AML-193 (cell line): ENCODE data around the gene MFSD11.
"Not testable (repeated sequence)": the region's sequence is repeated elsewhere in the genome, so short reads cannot be mapped to it uniquely, and the experiment has no call there.

Source experiments
- DNase-seq, 2 experiments: peaks; one replicate each; lab custom pipeline; 2025; lab: John Stamatoyannopoulos, UW

Gene MFSD11

DNA sequence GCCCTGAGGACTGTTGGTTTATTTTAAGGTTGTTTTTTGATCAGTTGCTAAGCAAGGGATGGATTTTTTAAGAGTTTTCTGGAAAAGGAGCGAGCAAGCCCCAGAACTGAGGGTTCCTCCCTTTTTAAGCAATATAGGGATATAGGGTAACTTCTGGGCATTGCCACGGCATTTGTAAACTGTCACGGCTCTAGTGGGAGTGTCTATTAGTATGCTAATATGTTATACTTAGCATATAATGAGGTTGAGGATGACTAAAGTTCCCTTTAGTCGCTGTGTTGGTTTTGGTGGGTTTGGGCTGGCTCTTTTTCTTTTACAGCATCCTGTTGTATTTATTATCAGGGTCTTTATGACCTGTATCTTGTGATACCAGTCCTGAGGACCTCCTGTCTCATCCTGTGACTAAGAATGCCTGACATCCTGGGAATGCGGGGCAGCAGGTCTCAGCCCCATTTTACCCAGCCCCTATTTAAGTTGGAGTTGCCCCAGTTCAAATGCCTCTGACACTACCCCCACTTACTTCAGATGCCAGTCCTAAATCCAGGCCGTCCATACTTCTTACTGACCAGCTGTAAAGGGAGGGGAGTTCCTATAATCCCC, 59.4 kb downstream of the MFSD11 start:
- no peak for DNase-seq

DNA sequence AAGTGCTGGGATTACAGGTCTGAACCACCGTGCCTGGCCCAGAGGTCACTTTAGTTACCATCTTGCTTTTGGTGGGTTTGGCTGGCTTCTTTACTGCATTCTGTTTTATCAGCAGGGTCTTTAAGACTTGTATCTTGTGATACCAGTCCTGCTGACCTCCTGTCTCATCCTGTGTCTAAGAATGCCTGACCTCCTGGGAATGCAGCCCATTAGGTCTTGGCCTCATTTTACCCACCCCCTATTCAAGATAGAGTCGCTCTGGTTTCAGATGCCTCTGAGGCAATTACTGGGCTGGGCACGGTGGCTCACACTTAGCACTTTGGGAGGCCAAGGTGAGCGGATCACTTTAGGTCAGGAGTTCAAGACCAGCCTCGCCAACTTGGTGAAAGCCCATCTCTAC, 63.8 kb downstream of the MFSD11 start:
- no peak for DNase-seq

DNA sequence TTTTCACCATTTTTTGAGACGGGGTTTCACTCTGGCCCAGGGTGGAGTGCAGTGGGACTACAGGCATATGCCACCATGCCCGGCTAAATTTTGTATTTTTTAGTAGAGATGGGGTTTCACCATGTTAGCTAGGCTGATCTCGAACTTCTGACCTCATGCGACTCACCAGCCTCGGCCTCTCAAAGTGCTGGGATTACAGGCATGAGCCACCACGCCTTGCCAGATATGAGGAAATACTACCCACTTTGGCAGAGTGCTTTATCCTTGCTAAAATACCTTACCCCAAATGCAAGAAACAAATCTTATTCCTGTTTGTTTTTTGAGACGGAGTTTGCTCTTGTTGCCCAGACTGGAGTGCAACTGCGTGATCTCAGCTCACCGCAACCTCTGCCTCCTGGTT, 67.4 kb downstream of the MFSD11 start:
- no peak for DNase-seq

DNA sequence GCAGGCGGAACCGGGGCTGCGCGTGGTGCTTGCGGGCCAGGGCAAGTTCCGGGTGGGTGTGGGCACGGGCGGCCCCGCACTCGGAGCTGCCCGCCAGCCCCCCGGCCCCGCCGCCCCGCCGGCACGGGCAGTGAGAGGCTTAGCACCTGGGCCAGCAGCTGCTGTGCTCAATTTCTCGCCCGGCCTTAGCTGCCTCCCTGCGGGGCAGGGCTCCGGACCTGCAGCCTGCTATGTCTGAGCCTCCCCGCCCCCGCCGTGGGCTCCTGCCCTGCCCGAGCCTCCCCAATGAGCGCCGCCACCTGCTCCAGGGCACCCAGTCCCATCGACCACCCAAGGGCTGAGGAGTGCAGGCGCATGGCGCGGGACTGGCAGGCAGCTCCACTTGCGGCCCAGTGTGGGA, 68.2 kb downstream of the MFSD11 start:
- not testable (repeated sequence) for DNase-seq

DNA sequence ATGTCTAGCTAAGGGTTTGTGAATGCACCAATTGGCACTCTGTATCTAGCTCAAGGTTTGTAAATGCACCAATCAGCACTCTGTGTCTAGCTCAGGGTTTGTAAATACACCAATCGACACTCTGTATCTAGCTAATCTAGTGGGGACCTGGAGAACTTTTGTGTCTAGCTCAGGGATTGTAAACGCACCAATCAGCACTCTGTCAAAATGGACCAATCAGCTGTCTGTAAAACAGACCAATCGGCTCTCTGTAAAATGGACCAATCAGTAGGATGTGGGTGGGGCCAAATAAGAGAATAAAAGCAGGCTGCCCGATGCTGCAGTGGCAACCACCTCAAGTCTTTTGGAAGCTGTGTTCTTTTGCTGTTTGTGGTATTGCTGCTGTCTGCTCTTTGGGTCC, 68.8 kb downstream of the MFSD11 start:
- DNase-seq: not testable (repeated sequence)

DNA sequence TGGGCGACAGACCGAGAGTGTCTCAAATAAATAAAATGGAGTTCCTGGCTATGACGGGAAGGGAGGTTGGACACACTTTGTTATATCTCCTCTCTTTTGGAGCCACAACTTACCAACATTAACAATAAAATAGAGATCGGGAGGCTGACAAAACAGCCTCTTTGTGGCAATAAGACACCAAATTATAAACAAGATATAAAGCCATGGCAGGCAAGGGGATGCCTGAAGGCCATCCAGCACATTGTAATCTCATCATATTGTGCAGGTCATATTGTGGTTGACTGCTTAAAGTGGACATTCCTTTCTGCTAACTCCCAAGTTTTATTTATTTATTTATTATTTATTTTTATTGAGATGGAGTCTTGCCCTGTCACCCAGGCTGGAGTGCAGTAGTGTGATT, 70.4 kb downstream of the MFSD11 start:
- no peak for DNase-seq

DNA sequence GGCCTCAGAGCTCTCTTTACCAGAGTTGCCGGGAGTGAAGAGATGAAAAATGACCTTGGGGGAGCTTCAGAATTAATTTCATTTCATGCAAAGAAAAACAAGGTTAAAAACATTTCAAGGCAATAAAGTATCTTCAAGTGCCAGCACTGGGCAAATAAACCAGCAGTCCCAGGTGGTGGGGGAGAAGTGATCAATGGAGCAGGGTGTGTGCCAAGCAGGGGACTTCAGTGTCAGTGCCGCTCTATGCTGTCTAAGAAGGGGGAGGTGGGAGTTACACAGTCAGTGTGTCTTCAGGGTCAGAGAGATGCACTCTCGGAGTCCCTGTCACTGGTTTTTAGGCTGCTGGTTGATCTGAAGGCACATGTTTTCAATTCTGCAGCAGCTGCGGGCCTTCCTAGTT, 73.0 kb downstream of the MFSD11 start:
- DNase-seq: no peak

DNA sequence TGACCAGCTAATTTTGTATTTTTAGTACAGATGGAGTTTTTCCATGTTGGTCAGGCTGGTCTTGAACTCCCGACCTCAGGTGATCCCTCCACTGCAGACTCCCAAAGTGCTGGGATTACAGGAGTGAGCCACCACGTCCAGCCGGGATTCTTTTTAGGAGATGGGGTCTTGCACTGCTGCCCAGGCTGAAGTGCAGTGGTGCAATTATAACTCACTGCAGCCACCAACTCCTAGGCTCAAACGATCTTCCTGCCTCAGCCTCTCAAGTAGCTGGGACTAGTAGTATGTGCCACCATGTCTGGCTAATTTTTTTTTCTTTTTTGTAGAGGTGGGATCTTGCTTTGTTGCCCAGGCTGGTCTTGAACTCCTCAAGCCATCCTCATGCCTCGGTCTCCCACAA, 73.9 kb downstream of the MFSD11 start:
- no peak for DNase-seq

DNA sequence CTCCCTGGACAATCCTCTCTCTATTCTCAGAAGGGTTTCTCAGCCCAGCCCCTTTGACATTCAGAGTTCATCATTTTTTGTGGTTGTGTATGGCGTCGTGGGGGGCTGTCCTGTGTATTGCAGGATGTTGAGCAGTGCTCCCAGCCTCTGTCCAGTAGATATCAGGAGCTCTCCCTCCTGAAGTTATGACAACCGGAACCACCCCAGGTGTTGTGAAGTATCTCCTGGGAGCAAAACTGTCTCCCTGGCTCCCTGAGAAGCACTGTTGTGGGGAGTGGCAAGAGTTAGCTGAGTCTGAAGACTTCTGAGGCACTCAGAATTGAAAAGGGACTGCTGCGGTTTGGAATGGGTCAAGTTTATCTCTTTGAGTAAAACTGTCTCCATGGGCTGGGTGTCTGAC, 74.3 kb downstream of the MFSD11 start:
- DNase-seq: no peak

DNA sequence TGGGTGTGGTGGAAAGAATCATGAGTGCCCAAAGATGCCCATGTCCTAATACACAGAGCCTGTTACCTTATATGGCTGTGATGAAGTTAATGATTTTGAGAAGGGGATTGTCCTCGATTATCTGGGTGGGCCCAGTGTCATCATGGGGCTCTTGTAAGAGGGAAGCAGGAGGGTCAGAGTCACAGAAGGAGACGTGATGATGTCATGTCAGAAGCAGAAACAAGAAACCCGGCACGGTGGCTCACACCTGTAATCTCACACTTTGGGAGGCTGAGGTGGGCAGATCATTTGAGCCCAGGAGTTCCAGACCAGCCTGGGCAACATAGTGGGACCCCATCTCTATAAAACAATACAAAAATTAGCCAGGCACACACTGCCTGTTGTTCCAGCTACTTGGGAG, 75.0 kb downstream of the MFSD11 start:
- no peak for DNase-seq

DNA sequence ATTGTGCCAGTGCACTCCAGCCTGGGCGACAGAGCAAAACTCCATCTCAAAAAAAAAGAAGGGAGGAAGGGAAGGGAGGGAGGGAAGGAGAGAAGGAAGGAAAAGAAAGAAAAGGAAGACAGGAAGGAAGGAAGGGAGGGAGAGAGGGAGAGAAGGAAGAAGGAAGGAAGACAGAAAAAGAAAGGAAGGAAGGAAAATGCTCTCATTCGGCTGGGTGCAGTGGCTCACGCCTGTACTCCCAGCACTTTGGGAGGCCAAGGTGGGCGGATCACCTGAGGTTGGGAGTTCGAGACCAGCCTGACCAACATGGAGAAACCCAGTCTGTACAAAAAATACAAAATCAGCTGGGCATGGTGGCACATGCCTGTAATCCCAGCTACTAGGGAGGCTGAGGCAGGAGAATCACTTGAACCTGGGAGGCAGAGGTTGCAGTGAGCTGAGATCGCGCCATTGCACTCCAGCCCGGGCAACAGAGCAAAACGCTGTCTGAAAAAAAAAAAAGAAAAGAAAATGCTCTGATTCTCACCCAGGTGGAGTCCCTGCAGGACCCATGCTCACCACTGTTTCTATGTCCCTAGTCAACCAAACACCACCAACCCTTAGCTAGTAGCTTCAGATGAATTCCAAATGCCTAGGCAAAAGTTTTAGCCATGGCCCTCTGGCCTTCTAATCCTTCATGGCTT, 78.1 kb downstream of the MFSD11 start:
- DNase-seq: not testable (repeated sequence)

DNA sequence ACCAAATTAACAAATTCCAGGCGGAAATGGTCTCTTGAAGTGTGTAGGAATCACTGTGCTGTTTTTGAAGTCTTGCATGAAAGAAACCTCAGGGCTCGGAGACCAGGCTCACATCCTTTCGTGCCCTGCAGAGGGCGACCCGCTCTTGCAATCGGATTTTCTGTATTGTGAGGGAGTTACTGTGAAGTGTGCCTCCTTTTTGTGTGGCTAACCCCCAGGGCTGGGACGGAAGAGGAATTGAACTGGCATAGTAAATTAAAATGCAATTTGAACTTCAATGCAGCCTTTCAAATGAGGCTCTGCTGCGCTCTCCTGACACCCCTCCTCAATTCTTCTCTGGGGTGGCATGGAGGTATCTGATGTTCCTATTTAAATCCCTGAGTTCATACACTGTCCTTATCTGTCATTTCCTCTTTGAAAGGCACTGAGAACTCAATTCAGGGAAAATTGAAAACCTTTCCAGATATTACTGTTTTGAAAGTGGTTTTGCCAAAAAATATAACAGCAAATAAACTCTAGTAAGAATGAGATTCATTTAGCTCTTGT, 78.7 kb downstream of the MFSD11 start:
- peak; percentile 61 to 87 for DNase-seq

DNA sequence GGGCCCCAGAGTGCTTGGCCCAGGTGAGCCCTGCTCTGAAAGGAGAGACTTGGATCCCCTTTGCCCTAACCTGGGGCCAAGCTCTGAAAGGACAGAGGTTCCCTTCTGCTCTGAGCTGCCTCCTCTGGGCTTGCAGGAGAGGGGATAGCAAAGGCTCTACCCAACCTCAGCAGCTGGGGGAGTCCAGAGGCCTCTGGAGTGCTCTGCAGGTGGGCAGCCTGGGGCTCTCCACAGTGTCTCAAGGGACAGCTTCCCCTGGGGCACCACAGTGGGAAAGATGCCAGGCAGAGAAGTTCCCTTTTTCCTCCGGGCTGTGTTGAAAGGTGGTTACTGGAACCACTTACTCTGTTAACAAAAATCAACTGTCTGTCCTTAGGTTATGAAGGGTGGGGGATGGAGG, 82.1 kb downstream of the MFSD11 start:
- peak; percentile 39 to 56 for DNase-seq

DNA sequence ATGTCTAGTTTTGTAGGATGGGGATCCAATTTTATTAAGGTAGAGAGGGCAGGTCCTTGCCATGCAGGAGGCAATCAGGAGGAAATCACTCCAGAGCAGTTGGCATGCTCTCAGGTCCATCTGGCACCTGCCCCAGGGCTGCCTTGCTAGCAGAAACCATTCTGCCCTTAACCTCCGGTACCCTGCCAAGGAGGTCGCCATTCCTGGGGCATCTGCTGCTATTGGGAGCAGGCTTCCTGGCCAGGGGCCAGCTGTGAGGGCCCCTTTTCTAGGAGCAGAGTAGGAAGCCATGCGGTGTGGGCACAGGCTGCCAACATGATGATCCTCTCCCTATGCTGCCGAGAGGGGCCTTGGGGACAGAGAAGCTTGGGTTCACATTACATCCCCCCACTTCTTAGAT, 82.6 kb downstream of the MFSD11 start:
- DNase-seq: no peak

DNA sequence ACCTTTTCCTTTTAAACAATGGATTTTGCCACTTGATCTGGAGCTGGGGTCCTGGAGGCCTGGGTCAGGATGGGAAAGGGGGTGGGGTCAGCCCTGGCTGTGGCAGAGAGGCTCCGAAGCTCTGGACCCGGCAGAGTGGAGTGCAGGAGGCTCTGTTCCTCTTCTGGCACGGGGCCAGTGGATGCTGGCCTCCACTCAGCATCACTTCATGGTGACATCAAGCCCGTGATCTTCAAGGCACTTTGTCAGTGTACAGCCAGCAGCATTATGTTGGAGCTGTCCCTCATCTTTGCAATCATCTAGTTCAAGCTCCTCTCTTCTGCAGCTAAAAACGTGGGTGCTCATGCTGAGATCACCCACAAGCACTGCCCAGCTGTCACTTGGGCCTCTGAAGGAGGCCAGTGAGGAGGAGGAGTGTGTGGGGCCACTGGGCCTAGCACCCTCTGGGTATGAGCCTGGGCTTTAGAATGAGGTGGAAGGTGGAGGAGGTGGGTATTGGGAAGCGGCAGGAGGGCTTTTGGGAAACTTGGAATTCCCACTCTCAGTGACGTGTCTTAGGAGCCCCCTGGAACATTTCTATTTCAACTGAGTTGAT, 84.4 kb downstream of the MFSD11 start:
- no peak for DNase-seq

DNA sequence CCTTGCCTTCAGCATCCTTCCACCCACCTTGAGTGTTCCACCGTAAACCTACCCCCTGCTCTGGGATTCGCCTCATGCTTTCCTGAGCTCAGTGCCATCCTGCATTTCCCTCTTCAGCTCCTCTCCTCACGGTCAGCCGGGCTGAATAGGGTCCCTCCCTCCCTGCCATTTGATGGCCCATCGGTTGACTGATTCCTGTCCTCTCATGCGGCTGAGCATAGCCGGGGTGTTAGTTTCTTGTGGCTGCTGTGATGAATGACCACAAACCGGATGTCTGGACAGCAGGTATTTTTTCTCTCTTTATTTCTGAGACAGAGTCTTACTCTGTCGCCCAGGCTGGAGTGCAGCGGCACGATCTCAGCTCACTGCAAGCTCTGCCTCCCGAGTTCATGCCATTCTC, 86.2 kb downstream of the MFSD11 start:
- no peak for DNase-seq

DNA sequence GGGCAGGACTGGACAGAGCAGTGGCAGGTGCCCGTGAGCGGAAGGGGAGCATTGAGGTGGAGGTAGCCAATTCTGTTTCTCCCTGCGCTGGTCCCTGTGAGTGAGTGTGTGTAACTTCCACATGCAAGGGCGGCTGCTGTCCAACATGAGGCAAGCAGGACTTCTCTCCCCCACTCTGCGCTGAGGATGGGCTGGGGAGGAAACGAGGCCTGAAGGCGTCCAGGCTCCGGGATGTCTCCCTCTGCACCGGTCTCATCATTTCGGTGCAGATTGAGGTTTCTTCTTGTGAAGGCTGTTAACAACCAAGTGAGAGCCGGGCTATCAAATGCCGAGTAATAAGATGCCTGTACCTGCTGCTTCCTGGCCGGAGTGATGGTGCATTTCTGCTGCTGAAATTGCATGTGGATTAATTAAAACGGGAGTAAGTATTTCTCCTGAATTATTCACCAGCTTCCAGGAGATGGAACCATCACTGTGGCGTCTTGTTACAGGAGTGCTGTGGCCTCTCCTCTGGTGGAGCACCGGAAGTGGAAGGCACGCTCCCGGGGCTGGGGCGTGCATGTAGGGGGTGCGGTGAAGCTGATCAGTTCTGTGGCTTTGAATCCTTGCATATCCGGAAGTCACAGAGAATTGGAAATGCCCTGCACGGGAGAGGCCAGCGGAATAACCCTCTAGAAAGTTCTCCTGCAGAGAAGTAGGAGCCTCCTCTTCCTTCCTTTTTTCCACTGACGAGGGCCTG, 88.6 kb downstream of the MFSD11 start:
- DNase-seq: no peak

DNA sequence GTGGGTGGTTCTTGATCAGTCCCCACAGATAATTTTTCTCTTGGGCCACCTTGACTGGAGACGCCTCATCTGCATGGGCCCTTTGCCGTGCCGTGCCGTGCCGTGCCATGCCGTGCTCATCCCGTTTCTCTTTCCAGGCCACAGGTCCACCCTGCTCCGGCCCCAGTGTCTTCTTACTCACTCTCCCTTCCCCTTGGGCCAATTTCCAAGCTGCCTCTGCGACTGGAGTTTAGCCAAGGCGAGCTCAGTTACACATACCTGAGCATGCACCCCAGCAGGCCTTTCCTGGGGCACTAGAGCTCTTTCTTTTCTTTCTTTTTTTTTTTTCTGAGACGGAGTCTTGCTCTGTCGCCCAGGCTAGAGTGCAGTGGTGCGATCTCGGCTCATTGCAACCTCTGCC, 89.8 kb downstream of the MFSD11 start:
- no peak for DNase-seq
